BE2C (cell line): Measurements from ENCODE around the gene TRAF2.

Source experiments
- DNase-seq: peaks from one replicate; pipeline ENCODE4 v3.0.0-alpha.2; 2020
- H3K27me3 ChIP-seq: fragments of 250-450 bp; sonication (Bioruptor Pico); 2 replicates; pipeline ENCODE4 v1.5.1; 2020; ENCODE audit warnings: mild to moderate bottlenecking
- H3K36me3 ChIP-seq: fragments of 250-450 bp; sonication (Bioruptor Pico); 2 replicates; pipeline ENCODE4 v1.5.1; 2020; ENCODE audit warnings: mild to moderate bottlenecking
- H3K4me1 ChIP-seq: fragments of 250-450 bp; sonication (Bioruptor Pico); 2 replicates; pipeline ENCODE4 v1.5.1; 2020
- H3K4me3 ChIP-seq: 2 replicates; pipeline ENCODE4 v1.5.1; 2011; ENCODE audit warnings: low read depth, low read length
- H3K9me3 ChIP-seq: fragments of 250-450 bp; sonication (Bioruptor Pico); 2 replicates; pipeline ENCODE4 v1.5.1; 2020
- CTCF ChIP-seq: IDR thresholded peaks from 2 replicates; pipeline ENCODE4 v1.5.1; 2012; ENCODE audit warnings: mild to moderate bottlenecking, low read depth, low read length

The TRAF2 gene

GRCh38 chr9:136969774-136970173 is 83.5 kb downstream of the TRAF2 start:
- TF ChIP-seq CTCF: no peak
- Histone ChIP-seq H3K36me3 (no peaks in the 10 kb centered on the region), H3K9me3 (no peaks in the 10 kb centered on the region), H3K27me3 (no peaks in the 10 kb centered on the region), H3K4me3 (no peak overlapping the region), H3K4me1 (no peaks in the 10 kb centered on the region)
- no peak for DNase-seq

GRCh38 chr9:136970361-136970760 is 84.0 kb downstream of the TRAF2 start:
- TF ChIP-seq CTCF: no peak
- H3K4me3 ChIP-seq: no peak overlapping the region
- no peaks in the 10 kb centered on the region for H3K4me1 ChIP-seq
- no peaks in the 10 kb centered on the region for H3K9me3 ChIP-seq
- no peaks in the 10 kb centered on the region for H3K36me3 ChIP-seq
- DNase-seq: no peak
- no peaks in the 10 kb centered on the region for H3K27me3 ChIP-seq

- DNase-seq: no peak
- Histone ChIP-seq H3K9me3 (no peaks in the 10 kb centered on the region), H3K36me3 (no peaks in the 10 kb centered on the region), H3K27me3 (no peaks in the 10 kb centered on the region), H3K4me3 (no peak overlapping the region), H3K4me1 (no peaks in the 10 kb centered on the region)
- no peak for TF ChIP-seq CTCF
Measured at GRCh38 chr9:136971746-136972145, 85.4 kb downstream of the TRAF2 start.

- no peak for TF ChIP-seq CTCF
Measured at GRCh38 chr9:136972335-136972734, 86.0 kb downstream of the TRAF2 start.

GRCh38 chr9:136972743-136973142 is 86.4 kb downstream of the TRAF2 start:
- no peak for DNase-seq
- TF ChIP-seq CTCF: no peak

More at GRCh38 chr9:136972335-136972734, 86.0 kb downstream of the TRAF2 start:
- no peaks in the 10 kb centered on the region for H3K9me3 ChIP-seq
- no peak for DNase-seq
- H3K4me1 ChIP-seq: no peaks in the 10 kb centered on the region
- H3K4me3 ChIP-seq: no peak overlapping the region
- H3K36me3 ChIP-seq: no peaks in the 10 kb centered on the region
- no peaks in the 10 kb centered on the region for H3K27me3 ChIP-seq

GRCh38 chr9:136973618-136974617 is 87.6 kb downstream of the TRAF2 start:
- DNase-seq: no peak
- Histone ChIP-seq H3K27me3 (no peaks in the 10 kb centered on the region), H3K4me3 (no peak overlapping the region), H3K36me3 (no peaks in the 10 kb centered on the region), H3K4me1 (no peaks in the 10 kb centered on the region), H3K9me3 (no peaks in the 10 kb centered on the region)
- TF ChIP-seq CTCF: no peak

More at GRCh38 chr9:136972743-136973142, 86.4 kb downstream of the TRAF2 start:
- Histone ChIP-seq H3K36me3 (no peaks in the 10 kb centered on the region), H3K4me1 (no peaks in the 10 kb centered on the region), H3K9me3 (no peaks in the 10 kb centered on the region), H3K4me3 (no peak overlapping the region), H3K27me3 (no peaks in the 10 kb centered on the region)
